Uterus (tissue), 2 donors: ENCODE data around the gene ZC3H13.

Source experiments
- CTCF ChIP-seq, 4 experiments: fragments of 200-600 bp in 2 of 4; fragments of 450-650 bp in 2 of 4; sonication (generic) in 2 of 4; IDR thresholded peaks; one replicate each; pipeline ENCODE4 v1.5.1; 2016 to 2019; ENCODE audit warnings: antibody characterized with exemption in 4 of 4, mild to moderate bottlenecking in 2 of 4, moderate library complexity in 1 of 4
- POLR2A ChIP-seq, 2 donors: fragments of 450-650 bp; IDR thresholded peaks; one replicate each; pipeline ENCODE4 v1.6.1; 2016; ENCODE audit warnings: antibody characterized with exemption in 2 of 2, mild to moderate bottlenecking in 1 of 2, moderate library complexity in 1 of 2

- TF ChIP-seq CTCF (IDR thresholded peaks at IDR 0.05): no peak
- no peak for TF ChIP-seq POLR2A (IDR thresholded peaks at IDR 0.05)
Measured at GRCh38 chr13:45989607-45990006, 62.9 kb downstream of the ZC3H13 start.
